ENCODE results near the gene NINJ2.
A peak's percentile ranks its signal among the peaks of the same experiment; 100 is the strongest.

The NINJ2 gene

GRCh38 chr12:571795-572531 is 91.3 kb downstream of the NINJ2 start:
- no peak overlapping the region for H3K4me3 ChIP-seq (ENCODE audit: low read depth, low read length)

GRCh38 chr12:570921-571794 is 92.1 kb downstream of the NINJ2 start:
- no peak for TF ChIP-seq CTCF (IDR thresholded peaks at IDR 0.05; ENCODE audit: borderline replicate concordance, insufficient read depth, low read depth, low read length)

More at GRCh38 chr12:571795-572531, 91.3 kb downstream of the NINJ2 start:
- TF ChIP-seq CTCF (IDR thresholded peaks at IDR 0.05; ENCODE audit: borderline replicate concordance, insufficient read depth, low read depth, low read length) = no peak

GRCh38 chr12:570435-570920 is 92.8 kb downstream of the NINJ2 start:
- H3K4me3 ChIP-seq (ENCODE audit: low read depth, low read length) = no peak overlapping the region
- TF ChIP-seq CTCF (IDR thresholded peaks at IDR 0.05; ENCODE audit: borderline replicate concordance, insufficient read depth, low read depth, low read length) = no peak

More at GRCh38 chr12:570921-571794, 92.1 kb downstream of the NINJ2 start:
- no peak overlapping the region for H3K4me3 ChIP-seq (ENCODE audit: low read depth, low read length)

GRCh38 chr12:569803-570434 is 93.3 kb downstream of the NINJ2 start:
- H3K4me3 ChIP-seq (ENCODE audit: low read depth, low read length) = peak overlapping the region; percentile 59
- TF ChIP-seq CTCF (IDR thresholded peaks at IDR 0.05; ENCODE audit: borderline replicate concordance, insufficient read depth, low read depth, low read length) = peak; percentile 90

- no peak for TF ChIP-seq CTCF (IDR thresholded peaks at IDR 0.05; ENCODE audit: borderline replicate concordance, insufficient read depth, low read depth, low read length)
- H3K4me3 ChIP-seq (ENCODE audit: low read depth, low read length) = no peak overlapping the region
Measured at GRCh38 chr12:569091-569676, 94.1 kb downstream of the NINJ2 start.

GRCh38 chr12:568486-568885 is 94.8 kb downstream of the NINJ2 start:
- H3K4me3 ChIP-seq (ENCODE audit: low read depth, low read length) = no peak overlapping the region
- TF ChIP-seq CTCF (IDR thresholded peaks at IDR 0.05; ENCODE audit: borderline replicate concordance, insufficient read depth, low read depth, low read length) = no peak

All from GM12875 (cell line).